ENCODE data around the gene NRSN2.
"Not testable (repeated sequence)": the region's sequence is repeated elsewhere in the genome, so short reads cannot be mapped to it uniquely, and the experiment has no call there.

Gene NRSN2

DNA sequence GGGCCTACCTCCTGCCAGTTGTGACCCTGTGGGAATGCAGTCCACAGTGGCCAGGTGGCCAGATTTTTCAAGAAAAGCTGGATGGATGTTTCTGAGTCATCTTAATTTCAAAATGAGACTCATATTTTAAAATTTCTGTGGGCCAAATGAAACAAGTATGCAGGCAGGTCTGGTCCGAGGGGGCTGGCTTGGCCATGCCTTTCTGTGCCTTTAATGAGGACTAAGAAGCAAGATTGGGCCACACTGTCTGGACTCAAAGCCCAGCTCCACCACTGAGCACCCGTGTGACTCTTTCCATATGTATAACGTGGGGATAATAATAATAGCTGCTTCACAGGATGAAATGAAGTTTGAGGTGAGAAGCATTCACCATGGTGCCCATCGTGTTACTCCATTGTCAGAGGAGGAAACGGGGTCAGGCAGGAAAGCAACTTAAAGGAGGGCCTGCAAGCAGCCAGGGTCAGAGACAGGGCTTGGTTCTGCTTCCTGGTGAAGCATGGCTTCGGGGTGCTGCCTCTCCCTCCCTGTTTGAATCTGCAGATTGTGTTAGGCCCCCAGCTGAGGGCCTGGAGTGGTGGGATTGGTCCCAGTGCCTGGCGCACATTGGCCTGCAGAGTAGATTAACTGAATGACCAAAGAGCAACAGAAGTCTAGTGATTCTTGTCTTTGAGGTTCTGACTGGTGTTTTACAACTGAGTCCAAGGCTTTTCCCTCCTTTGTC lies 17.8 kb upstream of the NRSN2 start:
- no peak for TF ChIP-seq SPI1 (IDR thresholded peaks at IDR 0.05; ENCODE audit: borderline replicate concordance, low read depth)
- no peak for TF ChIP-seq POLR2AphosphoS5 (IDR thresholded peaks at IDR 0.05; ENCODE audit: low read depth)
- TF ChIP-seq, protein P1, sequence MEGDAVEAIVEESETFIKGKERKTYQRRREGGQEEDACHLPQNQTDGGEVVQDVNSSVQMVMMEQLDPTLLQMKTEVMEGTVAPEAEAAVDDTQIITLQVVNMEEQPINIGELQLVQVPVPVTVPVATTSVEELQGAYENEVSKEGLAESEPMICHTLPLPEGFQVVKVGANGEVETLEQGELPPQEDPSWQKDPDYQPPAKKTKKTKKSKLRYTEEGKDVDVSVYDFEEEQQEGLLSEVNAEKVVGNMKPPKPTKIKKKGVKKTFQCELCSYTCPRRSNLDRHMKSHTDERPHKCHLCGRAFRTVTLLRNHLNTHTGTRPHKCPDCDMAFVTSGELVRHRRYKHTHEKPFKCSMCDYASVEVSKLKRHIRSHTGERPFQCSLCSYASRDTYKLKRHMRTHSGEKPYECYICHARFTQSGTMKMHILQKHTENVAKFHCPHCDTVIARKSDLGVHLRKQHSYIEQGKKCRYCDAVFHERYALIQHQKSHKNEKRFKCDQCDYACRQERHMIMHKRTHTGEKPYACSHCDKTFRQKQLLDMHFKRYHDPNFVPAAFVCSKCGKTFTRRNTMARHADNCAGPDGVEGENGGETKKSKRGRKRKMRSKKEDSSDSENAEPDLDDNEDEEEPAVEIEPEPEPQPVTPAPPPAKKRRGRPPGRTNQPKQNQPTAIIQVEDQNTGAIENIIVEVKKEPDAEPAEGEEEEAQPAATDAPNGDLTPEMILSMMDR (IDR thresholded peaks at IDR 0.05; ENCODE audit: insufficient read depth, low read length) = no peak
- TF ChIP-seq, protein P2, sequence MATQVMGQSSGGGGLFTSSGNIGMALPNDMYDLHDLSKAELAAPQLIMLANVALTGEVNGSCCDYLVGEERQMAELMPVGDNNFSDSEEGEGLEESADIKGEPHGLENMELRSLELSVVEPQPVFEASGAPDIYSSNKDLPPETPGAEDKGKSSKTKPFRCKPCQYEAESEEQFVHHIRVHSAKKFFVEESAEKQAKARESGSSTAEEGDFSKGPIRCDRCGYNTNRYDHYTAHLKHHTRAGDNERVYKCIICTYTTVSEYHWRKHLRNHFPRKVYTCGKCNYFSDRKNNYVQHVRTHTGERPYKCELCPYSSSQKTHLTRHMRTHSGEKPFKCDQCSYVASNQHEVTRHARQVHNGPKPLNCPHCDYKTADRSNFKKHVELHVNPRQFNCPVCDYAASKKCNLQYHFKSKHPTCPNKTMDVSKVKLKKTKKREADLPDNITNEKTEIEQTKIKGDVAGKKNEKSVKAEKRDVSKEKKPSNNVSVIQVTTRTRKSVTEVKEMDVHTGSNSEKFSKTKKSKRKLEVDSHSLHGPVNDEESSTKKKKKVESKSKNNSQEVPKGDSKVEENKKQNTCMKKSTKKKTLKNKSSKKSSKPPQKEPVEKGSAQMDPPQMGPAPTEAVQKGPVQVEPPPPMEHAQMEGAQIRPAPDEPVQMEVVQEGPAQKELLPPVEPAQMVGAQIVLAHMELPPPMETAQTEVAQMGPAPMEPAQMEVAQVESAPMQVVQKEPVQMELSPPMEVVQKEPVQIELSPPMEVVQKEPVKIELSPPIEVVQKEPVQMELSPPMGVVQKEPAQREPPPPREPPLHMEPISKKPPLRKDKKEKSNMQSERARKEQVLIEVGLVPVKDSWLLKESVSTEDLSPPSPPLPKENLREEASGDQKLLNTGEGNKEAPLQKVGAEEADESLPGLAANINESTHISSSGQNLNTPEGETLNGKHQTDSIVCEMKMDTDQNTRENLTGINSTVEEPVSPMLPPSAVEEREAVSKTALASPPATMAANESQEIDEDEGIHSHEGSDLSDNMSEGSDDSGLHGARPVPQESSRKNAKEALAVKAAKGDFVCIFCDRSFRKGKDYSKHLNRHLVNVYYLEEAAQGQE (IDR thresholded peaks at IDR 0.05; ENCODE audit: insufficient replicate concordance, low read depth) = no peak
- TF ChIP-seq GABPA (IDR thresholded peaks at IDR 0.05; ENCODE audit: low read depth) = no peak
- DNase-seq (ENCODE audit: low read depth in 1 of 2, low spot score in 1 of 2) = peak in 1 of 2 experiments; percentile 23
- no peak overlapping the region for H3K4me3 ChIP-seq (replicated peaks; ENCODE audit: insufficient read depth, low read length)
- no peaks in the 10 kb centered on the region for H3K27me3 ChIP-seq (ENCODE audit: insufficient read depth, poor library complexity, severe bottlenecking)
- H3K27ac ChIP-seq (replicated peaks) = no peak overlapping the region

DNA sequence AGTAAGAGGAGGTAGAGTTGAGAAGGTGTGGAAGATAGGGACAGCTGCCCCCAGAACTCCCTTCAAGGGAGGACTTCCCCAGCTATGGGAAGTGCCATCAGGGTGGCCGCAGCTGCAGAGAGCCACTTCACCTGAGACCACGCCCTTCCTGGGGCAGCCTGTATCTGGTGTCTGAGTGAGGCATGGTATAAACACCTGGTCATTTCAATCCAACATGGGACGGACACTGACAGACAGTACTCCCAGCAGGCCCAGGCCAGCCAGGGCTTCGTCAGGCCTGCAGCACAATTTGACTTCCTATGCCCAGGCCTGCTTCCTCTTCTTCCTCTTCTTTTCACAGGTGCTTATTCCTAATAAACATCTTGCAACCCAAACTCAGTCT lies 17.1 kb upstream of the NRSN2 start:
- DNase-seq (ENCODE audit: low read depth in 1 of 2, low spot score in 1 of 2) = no peak
- no peak overlapping the region for H3K4me3 ChIP-seq (replicated peaks; ENCODE audit: insufficient read depth, low read length)
- TF ChIP-seq POLR2AphosphoS5 (IDR thresholded peaks at IDR 0.05; ENCODE audit: low read depth) (no peak), SPI1 (IDR thresholded peaks at IDR 0.05; ENCODE audit: borderline replicate concordance, low read depth) (peak; percentile 34; the same call in 1 of the 2 replicates)
- H3K27me3 ChIP-seq (ENCODE audit: insufficient read depth, poor library complexity, severe bottlenecking) = no peaks in the 10 kb centered on the region
- no peak overlapping the region for H3K27ac ChIP-seq (replicated peaks)

DNA sequence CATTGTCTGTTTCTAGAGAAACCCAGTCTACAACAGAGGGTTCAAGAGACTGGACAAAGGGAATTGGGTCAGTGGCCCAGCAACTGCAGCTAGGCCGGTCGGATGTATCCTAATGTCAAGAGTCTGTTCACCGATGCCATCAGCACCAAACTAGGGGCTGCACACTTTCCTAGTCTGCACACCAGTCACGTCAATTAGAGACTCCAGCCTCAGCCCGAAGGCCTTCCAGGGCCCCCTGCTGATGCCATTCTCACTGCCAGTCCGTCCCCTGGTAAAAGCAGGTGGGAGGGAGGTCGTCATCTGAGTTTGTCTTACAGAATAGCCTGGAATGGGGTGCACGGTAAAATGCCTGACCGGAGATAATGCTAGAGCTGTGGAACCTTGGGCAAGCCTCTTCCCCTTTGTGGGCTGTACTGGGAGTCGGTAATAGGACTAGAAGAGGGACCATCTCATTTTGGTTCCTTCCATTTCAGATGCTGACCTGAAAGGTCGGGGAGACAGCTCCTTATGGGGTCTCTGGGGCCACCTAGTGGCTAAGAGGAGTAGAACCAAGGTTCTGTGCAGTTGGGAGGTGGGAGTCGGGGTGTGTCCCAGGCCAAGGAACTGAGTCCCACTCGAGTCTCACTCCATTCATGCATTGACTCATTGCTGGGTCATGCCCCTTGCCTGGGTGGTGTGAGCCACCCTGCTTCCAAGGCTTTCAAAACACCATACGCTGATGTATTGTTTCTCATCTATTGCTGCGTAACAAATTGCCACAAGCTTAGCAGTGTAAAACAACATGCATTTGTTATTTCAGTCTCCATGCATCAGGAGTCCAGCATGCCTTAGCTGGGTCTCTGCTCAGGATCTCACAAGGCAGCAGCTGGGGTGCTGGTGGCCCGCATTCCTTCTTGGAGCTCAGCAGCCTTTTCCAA lies 16.4 kb upstream of the NRSN2 start:
- H3K27ac ChIP-seq (replicated peaks) = no peak overlapping the region
- TF ChIP-seq, protein P2 (IDR thresholded peaks at IDR 0.05; ENCODE audit: insufficient replicate concordance, low read depth) = no peak
- TF ChIP-seq SPI1 (IDR thresholded peaks at IDR 0.05; ENCODE audit: borderline replicate concordance, low read depth) (peak; percentile 63; the same call in 1 of the 2 replicates), POLR2AphosphoS5 (IDR thresholded peaks at IDR 0.05; ENCODE audit: low read depth) (no peak)
- TF ChIP-seq, protein P1 (IDR thresholded peaks at IDR 0.05; ENCODE audit: insufficient read depth, low read length) = peak; percentile 88
- H3K27me3 ChIP-seq (ENCODE audit: insufficient read depth, poor library complexity, severe bottlenecking) = no peaks in the 10 kb centered on the region
- H3K4me3 ChIP-seq (replicated peaks; ENCODE audit: insufficient read depth, low read length) = no peak overlapping the region
- peak; percentile 61 to 87 for DNase-seq (ENCODE audit: low read depth in 1 of 2, low spot score in 1 of 2)

DNA sequence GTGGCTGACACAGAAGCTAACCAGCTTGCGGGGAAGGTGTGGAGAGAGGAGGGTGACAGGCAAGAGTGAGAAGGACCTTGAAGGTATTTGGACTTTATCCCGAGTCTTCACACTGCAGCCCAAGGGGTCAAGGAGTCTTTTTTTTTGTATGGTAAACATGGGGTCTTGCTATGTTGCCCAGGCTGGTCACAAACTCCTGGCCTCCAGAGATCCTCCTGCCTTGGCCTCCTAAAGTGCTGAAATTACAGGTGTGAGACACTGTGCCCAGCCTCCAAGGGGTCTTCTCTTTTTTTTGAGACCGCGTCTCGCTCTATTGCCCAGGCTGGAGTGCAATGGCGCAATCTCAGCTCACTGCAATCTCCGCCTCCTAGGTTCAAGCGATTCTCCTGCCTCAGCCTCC lies 12.3 kb upstream of the NRSN2 start:
- DNase-seq (ENCODE audit: low read depth in 1 of 2, low spot score in 1 of 2) = no peak
- TF ChIP-seq, protein P1 (IDR thresholded peaks at IDR 0.05; ENCODE audit: insufficient read depth, low read length) = no peak
- TF ChIP-seq, protein P2 (IDR thresholded peaks at IDR 0.05; ENCODE audit: insufficient replicate concordance, low read depth) = no peak
- TF ChIP-seq SPI1 (IDR thresholded peaks at IDR 0.05; ENCODE audit: borderline replicate concordance, low read depth) (no peak), POLR2AphosphoS5 (IDR thresholded peaks at IDR 0.05; ENCODE audit: low read depth) (no peak), GABPA (IDR thresholded peaks at IDR 0.05; ENCODE audit: low read depth) (no peak)
- no peak overlapping the region for H3K27ac ChIP-seq (replicated peaks)
- H3K4me3 ChIP-seq (replicated peaks; ENCODE audit: insufficient read depth, low read length) = no peak overlapping the region
- H3K27me3 ChIP-seq (ENCODE audit: insufficient read depth, poor library complexity, severe bottlenecking) = no peaks in the 10 kb centered on the region

DNA sequence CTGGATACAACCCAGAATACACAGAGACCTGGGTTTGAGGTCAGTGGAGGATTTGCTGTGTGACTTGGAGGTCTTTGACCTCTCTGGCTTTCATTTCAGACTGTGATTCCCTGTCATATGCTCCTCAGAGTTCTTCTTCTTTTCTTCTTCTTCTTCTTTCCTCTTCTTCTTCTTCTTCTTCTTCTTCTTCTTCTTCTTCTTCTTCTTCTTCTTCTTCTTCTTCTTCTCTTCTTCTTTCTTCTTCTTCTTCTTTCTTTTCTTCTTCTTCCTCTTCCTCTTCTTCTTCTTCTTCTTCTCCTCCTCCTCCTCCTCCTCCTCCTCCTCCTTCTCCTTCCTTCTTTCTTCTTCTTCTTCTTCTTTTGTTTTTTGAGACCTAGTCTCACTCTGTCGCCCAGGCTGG lies 10.9 kb upstream of the NRSN2 start:
- not testable (repeated sequence) for H3K27me3 ChIP-seq (ENCODE audit: insufficient read depth, poor library complexity, severe bottlenecking); DNase-seq (ENCODE audit: low read depth in 1 of 2, low spot score in 1 of 2); H3K27ac ChIP-seq (replicated peaks); H3K4me3 ChIP-seq (replicated peaks; ENCODE audit: insufficient read depth, low read length)
